Forelimb muscle (tissue), 1 donor: Measurements from ENCODE around the gene ATP1A4. TPM values are rescaled to one million over a fixed set of nuclear protein-coding genes. Genes with fewer than 3 reads are reported as not detected.

Source experiments
- DNase-seq: peaks from one replicate; pipeline ENCODE4 v3.0.0-alpha.2; 2013; ENCODE audit warnings: low read depth
- polyA plus RNA-seq: library from polyadenylated mRNA; unstranded; fragments of 120-200 nt; gene quantifications from one replicate; pipeline ENCODE4 v1.2.1, GENCODE V29; 2013; ENCODE audit not compliant: insufficient read length

ATP1A4 gene
- polyA plus RNA-seq, 1 donor, result 2.8 TPM

DNA sequence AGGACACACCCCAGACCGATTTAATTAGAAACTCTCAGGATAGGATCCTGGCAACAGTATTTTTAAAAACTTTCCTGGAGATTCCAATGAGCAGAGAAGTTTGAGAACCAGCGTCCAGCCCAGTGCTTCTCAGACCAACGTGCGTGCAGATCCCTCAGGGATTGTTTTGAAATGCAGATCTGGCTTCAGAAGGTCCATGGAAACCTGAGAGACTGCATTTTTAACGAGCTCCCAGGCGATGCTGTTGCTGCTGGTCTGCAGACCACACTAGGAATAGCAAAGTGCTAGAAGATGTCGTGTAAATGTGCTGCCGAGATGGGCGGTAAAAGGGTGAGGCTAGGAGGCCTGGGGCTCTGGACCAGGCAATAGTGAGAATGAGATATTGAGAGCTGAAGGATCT, 20.6 kb downstream of the ATP1A4 start:
- no peak for DNase-seq

DNA sequence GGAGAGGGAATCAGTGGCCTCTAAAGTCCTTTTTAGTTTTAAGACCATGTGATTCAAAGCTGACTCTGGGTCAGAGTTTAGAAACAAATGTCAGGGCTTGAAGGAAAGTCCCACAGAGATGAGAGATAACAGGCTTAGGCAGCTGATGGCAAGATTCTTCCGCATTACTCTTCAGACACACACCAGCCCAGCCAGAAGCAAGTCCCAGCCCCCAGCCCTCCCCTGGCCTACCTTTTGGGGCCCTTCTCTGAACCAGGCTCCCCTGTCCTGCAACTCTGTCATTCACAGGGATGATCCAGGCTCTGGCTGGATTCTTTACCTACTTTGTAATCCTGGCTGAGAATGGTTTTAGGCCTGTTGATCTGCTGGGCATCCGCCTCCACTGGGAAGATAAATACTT, 25.8 kb downstream of the ATP1A4 start:
- no peak for DNase-seq

DNA sequence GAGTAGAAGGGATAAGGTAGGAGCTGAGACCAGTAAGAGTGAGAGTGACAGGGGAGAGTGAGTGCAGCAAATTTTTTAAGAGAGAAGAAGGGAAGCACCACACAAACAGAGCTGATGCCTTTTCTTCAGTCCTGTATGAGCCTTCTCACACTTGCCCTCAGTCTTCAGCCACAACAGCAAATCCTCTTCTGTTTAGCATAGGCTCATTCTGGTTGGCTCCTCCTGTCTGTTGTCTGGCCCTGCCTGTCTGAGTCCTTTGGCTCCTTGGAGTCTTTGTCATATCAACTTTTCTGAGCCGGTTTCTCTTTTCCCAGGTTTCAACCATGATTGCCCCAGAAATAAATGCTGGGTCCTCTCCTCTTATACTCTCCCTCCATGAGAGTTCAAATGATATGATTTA, 26.3 kb downstream of the ATP1A4 start:
- no peak for DNase-seq

DNA sequence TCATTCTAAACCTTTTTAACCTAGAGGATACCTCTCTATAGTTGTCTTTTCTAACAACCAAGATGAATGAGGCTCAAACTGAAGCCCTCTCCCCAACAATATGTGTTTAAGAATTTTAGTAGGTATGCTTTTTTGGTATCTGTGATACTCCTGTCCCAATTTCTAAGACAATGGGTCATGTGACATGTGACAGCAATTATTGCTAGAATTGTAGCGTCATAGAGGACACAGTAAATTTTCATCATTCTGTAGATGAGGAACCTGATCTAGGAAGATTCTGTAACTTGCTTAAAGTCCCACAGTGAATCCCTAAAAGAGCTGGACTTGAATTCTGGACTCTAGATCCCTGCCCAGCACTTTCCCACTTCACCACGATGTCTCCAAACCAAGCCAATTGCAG, 27.3 kb downstream of the ATP1A4 start:
- no peak for DNase-seq

DNA sequence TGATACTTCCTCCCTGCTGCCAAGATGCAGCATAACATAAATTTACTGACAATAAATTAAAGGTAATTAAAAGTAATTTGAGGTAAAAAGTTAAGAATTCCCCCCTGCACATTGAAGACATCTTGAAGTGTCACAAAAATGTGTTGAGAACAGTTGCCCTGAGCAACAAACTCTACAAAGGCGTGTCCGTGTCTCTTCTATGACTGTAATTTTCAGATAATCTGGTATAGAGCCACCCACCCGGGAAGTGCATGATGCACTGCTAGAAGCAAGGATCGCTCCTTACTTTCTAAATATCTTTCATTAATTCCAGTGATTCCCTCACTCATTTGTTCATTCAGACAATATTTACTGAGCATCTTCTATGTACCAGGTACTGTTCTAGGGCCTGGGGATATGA, 27.9 kb downstream of the ATP1A4 start:
- DNase-seq, result no peak

DNA sequence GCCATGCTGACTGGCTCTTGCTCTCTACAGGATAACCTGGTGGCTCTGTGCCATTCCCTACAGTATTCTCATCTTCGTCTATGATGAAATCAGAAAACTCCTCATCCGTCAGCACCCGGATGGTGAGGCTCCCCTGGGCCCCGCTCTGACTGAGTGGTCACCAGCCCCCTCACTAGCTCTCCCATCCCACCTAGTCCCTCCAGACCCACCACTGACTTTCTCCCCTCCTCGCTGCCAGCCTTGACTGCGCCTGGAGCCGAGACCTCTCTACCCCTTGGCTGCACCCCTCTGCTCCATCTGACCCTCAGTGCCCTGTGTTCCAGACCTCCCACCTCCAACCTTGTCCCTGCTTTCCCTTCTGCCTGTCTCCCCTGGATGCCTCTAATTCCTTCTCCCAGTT, 34.8 kb downstream of the ATP1A4 start:
- no peak for DNase-seq

DNA sequence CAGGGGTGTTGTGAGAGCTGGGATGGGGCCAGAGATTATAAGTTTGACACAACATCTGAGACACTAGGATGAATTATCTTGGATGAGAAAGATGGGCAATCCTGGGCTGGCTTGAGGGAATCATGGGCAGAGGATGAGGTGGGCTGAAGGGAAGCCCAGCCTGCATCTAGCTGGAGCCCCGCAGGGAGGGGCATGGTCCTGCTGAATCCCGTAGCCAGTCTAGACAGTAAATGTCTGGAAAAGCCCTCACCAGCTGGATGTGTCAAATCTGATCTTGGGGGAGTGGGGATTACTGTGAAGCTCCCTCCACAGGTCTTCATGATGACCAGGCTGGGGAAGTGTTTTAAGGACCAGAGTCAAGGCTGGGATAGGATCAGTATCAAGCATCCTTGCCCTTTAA, 35.3 kb downstream of the ATP1A4 start:
- DNase-seq, result no peak

DNA sequence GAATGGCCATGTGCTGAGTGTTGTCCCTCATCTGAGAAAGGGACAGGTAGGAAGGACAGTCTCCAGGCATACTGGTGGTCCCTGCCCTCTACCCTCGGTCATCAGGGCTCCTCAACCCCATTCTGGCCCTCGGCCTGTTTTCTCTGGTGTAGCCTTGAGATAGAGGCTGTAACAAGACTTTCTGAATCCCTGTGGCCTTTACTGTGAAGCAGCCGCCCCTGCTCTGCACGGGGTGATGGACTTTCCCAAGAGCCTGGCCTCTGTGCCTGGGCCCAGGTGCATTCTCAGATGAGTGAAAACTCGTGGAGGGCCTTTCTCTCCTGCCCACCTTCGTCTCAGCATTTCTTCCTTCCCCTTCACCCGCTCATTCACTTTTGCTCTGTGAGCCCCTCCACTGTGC, 36.0 kb downstream of the ATP1A4 start:
- DNase-seq, result no peak

DNA sequence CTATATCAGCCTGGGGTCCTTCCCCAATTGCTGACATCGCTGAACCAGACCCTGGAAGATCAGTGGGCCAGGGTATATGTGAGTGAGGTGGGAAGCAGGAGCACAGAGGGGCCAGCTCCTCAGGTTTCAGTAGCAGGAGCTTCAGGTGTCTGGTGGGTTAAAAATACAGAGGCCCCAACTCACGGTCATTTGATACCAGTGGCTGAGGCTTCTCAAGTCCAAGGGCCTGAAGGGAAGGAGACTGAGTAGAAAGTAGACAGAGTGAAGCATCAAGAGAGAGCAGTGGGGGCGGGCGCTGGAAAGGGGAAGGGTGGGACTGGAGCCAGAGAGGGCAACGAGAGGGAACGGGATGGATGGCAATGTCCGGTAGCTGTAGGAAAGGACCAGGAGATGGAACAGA, 36.9 kb downstream of the ATP1A4 start:
- no peak for DNase-seq

DNA sequence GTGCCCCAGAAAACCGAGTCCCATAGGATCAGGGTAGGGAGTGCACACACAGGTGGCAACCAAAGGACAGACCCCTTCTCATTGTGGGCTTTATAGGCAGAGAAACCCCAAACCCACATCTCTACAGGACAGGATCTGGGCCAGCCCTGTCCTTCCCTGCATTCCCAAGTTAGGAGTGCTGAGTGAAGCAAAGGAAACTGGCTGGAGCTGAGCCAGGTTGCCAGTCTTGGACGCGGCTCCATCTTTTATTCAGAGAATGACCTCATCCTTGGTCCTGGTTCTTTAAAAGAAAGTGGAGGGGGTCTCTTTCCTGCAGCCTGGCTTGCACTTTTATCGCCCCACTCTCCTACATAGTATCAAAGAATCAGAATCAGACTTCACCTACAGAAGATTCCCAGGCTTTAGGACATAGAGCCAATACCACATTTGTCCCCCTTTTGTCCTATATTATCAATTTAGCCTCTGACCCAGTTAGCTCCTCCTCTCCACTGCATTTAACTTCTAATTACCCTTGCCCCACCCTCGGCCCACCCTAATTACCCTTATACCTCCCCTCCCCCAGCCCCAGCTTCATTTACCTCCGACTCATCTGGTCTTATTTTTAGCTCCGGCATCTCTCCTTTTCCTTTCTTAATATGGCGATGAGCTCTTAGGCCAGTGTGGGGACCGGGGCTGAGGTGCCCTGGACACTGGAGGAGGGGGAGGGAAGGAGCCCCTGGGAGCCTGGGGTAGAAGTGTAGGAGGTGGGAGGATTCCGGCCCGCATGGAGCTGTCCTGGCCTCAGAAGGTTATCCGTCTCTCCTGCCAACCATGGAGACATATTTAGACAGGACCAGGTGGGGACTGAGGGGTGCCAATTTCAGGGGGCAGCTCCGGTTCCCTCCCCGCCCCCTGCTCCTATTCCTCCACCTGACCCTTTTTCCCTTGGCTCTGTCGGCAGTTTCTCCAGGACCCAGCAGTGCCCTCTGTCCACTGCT, 38.5 kb downstream of the ATP1A4 start, which contains the start of gene CASQ1:
CASQ1 (plus strand) TSS at position 927 of the 977 bp plus-strand sequence. CDS start 177 bp downstream, outside the sequence.
- no peak for DNase-seq

DNA sequence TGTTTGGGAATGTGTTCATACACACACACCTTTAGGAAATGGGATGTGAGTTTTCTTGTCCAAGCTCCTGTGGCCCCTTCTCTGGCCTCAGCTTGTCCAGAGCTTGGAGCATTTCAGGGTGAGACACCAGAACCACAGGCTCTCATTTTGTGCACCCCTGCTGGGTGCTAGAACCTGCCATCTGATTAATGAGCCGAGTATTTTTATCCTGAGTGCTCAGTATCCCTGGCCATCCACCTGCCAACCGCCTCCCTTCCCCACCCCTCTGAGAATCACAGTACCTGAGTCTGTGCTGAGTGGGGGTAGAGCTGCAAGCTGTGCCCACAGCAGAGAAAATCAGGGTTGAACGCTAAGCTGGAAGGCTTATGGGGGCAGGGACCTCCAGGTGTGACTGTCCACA, 40.4 kb downstream of the ATP1A4 start:
- no peak for DNase-seq

DNA sequence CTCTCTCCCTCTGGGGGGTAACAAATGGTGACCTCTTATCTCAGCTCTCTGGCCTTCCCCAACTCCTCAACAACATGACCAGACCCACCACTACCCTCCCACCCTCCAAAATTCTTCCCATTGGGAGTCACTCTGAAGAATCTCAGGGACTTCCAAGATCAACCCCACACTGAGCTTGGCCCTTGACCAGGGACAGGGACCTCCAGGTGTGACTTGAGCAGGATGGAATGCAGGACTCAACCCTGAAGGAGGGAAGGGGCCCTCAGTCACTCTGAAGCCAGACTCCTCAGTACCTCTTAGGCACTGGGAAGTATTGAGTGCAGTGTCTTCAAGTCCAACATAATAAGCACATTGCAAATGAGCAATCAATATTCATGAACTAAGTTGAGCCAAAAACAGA, 40.8 kb downstream of the ATP1A4 start:
- DNase-seq, result no peak

DNA sequence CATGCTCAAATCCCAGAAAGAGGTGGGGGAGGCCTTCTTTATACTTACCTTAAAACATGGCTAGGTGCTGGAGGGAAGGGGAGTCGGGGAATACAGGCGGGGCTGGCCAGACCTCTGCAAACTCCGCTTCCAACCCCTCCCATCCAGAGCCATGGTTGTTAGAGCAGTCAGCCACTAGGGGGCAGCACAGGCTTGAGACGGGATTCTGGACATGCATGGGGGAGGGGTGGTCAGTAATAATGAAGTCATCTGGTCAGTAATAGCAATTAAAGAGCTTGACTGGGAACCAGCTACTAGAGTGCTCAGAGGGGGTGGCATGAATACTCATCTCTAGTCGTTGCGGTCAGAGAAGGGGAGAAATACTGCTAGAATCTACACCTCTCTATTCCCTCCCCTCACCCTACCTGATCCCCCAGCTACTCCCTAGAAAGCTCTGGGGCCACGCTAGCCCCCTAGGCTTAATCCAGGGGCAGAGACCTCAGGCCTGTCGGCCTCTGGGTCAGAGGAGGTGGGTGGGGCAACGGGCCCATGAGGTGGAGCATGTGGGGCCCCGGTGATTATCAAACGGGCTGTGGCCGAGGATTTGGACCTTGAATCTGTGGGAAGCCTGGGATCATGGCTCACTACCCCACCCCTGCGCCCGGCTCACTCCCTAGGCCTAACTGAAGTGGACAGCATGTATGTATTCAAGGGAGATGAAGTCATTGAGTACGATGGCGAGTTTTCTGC, 41.9 kb downstream of the ATP1A4 start:
- peak; percentile 69 for DNase-seq

DNA sequence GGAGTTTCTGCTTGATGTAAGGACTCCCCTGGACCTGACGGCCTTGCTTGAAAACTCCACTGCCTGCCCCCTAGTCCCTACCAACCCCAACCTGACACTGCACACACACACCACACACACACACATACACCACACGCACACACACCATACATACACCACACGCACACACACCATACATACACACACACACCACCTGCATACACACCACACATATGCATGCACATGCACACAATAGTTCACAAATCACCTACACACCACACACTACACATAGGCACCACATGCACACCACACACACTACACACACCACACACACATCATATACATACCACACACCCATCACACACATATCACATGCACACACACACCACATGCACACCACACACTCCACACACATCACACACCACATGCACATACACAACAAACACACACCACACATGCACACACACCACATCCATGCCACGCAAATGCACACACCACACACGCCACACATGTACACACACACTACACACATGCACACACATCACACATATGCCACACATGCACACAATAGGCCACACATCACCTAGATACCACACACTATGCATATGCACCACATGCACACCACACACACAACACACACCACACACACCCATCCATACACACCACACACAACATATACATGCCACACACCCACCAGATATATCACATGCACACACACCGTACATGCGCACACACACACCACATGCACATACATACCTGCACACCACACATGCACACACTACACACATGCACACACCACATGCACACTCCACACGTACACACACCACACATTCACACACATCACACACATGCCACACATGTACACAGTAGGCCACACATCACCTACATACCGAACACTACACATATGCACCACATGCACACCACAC, 42.7 kb downstream of the ATP1A4 start:
- DNase-seq, result no peak

DNA sequence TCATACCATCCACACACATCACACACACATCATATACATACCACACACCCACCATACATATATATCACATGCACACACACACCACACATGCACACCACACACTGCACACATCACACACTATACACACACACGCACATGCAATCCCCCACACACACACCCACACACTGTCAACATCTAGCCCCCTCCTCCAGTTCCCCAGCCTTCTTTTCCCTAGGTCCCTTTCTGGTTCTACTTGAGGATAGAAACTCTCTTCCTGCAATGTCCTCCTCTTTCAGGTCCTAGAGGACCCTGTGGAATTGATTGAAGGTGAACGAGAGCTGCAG, 43.3 kb downstream of the ATP1A4 start:
- no peak for DNase-seq

DNA sequence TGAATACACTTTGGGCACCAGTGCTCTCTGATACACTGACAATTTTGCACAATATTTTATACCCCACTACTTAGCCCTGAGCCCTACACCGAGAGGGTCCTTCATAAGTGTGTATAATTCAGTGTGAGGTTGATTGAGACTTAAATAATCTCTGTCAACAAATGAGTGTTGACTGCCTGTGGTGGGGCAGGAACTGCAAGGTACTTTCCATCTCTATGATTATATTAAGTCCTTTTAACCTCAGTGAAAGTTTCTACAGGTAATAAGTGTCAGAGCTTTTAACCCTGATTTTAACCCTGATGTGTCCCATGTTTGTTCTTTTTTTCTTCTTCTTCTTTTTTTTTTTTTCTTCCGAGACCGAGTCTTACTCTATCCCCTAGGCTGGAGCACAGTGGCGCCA, 44.7 kb downstream of the ATP1A4 start:
- DNase-seq, result no peak

DNA sequence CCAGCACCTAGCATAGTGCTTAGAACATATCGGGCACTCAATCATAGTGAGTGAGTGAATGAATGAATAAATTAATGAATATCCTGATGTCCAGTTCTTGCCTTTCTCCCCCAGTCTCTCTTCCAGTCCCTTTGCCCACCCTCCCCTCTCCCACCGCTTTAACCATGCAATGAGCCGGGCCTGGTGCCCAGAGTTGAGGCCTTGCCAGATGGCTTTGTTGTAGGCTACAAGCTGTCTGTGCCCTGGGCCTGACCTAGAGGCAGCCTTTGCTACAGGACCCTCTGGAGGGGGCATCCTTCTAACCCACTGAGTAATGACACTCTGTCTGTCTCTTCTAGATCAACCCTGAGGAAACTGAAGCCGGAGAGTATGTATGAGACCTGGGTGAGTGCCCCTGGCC, 45.8 kb downstream of the ATP1A4 start:
- DNase-seq, result no peak

DNA sequence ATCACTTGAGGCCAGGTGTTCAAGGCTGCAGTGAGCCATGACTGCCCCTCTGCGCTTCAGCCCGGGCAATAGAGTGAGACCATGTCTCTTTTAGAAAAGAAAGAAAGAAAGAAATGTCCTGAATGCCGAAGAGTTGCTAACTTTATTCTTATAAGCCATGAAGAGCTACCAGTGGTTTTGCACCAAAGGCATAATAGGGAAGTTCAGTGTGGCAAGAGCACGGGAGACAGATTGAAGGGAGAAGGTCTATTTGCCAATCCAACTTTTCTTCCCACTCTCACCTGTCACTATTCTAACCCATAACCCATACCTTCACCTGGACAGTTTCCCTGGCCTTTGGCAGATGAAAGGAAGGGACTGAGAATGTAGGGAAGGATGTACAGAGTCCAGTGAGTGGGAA, 49.4 kb downstream of the ATP1A4 start:
- DNase-seq, result no peak

DNA sequence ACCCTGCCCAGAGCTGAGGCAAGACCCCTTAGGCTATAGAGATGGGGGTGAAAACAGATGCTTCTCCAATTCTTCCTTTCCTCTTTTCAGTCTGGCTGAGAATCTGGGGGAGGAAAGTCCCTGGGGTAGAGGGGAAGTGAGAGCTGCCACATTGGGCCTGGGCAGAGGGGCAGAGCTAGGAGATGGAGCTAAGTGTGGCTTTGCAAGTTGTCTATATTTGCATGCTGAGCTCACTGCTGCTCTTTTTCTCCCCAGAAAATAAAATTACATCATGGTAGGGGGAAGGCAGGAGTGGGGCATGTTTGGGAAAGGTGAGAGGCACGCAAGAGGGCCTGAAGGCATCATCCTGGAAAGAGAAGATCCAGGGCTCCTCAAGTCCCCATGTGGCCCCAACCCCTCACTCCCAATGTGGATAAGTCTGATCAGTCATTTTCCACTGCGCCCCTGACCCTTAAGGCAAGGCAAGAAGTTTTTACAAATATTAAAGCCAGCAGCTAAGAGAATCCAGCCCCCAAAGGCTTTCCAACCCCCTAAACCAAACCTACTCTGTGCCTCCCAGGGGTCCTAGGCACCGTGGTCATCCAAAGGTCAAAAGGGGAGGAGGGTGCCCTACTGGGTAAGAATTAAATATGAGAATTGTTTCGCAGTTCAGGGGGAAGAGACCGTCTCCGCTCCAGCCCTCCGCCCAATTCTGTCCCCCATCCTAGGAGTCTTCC, 53.3 kb downstream of the ATP1A4 start:
- DNase-seq, result no peak

DNA sequence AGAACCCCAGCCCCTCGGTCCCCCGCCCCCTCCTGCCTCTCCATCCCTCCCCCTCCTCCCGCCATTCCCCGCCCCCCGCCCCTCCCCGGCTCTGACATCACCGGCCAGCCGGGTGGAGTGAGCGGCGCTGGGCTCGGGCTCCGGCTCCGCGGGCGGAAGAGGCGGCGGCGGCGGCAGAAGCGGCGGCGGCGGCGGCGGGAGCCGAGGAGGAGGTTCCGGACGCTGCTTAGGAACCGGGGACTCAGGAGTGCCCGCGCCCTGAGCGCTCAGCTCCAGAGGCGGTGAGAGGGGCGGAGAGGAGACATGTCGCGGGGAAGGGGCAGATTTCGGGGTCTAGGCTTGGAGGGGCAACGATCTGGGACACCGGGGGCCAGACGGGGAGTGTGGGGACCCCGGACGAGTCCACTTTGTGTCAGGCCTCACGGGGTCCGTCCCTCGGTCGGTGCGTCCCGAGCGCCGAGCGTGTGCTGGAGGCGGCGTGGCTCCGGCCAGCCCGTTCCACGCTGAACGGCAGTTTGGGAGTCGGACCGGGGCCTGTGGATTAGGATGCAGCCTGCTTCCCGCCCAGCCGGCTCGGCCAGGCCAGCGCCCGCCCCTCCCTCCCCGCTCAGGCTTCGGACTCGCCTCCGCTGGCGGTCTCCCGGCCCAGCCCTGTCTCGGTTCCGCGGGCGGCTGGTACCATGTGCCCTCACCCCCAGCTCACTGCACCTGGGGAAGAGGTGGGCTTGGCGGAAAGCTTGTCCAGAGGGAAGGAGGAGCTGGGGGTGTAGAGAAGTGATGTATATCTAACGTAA, 54.0 kb downstream of the ATP1A4 start, which contains the start of gene PEA15:
PEA15 (plus strand) TSS at position 143 of the 794 bp plus-strand sequence. CDS start 6,161 bp downstream, outside the sequence.
- no peak for DNase-seq
